Measurements from ENCODE around the gene ELL2.
"Not testable (repeated sequence)": the region's sequence is repeated elsewhere in the genome, so short reads cannot be mapped to it uniquely, and the experiment has no call there.

The ELL2 gene

GRCh38 chr5:95837492-95837891, 124.2 kb downstream of the ELL2 start:
- DNase-seq = no peak

- not testable (repeated sequence) for DNase-seq
Observed at GRCh38 chr5:95836971-95837370, 124.7 kb downstream of the ELL2 start.

GRCh38 chr5:95836544-95836943, 125.1 kb downstream of the ELL2 start:
- DNase-seq = no peak

DNA sequence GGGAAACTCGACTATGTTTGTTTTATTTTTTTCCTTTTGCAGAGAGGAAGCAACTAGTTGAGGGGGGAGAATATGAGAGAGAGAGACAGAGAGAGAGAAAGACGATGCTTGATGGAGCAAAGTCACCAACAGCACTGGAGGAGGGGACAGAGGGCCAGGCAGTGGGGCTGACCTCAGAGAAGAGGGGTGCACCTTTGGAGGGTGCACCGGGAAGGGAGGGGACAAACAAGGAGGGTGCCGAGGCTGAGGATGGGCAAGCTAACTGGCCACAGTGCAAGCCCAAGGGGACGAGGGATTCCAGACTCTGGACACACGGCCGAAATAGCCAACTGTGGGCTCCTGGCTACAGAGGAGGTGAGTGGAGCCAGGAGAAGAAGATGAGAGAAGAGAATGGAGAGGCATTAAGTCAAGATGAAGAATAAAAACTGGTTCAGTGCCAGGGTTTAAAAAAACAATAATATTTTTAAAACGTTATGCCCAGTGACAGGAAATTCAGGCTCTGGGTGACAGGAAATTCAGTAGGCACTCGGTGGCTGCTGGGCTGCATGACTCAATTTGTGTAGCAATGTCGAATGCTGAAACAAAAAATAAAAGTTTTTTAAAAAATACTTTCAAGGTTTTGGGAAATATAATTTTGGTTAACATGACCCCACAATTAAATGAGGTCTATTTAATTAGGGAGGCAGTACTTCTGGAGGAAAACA, 125.8 kb downstream of the ELL2 start:
- DNase-seq = no peak

Data from fibroblast of skin of abdomen (primary cell).